Mesothelial cell of epicardium (in vitro differentiated cells): ENCODE results near the gene HOXC6. TPM values are rescaled to one million over a fixed set of nuclear protein-coding genes. Genes with fewer than 3 reads are reported as not detected.

Source experiments
- DNase-seq, 2 experiments: peaks; one replicate each; pipeline ENCODE4 v3.0.0; 2021; ENCODE audit warnings: low spot score in 2 of 2; ENCODE audit not compliant: unreplicated experiment in 2 of 2
- H3K27ac Mint-ChIP-seq: 2 replicates; pipeline ENCODE4 v1.8.0; 2021; ENCODE audit warnings: mixed read lengths
- H3K27me3 Mint-ChIP-seq: 2 replicates; pipeline ENCODE4 v1.8.0; 2021; ENCODE audit warnings: low read depth, mixed read lengths
- H3K36me3 Mint-ChIP-seq: 2 replicates; pipeline ENCODE4 v1.8.0; 2021; ENCODE audit warnings: mixed read lengths
- H3K4me1 Mint-ChIP-seq: 2 replicates; pipeline ENCODE4 v1.8.0; 2021; ENCODE audit warnings: mixed read lengths
- H3K4me3 Mint-ChIP-seq: 2 replicates; pipeline ENCODE4 v1.8.0; 2021; ENCODE audit warnings: mild to moderate bottlenecking, moderate library complexity, mixed read lengths
- H3K9me3 Mint-ChIP-seq: 2 replicates; pipeline ENCODE4 v1.8.0; 2021; ENCODE audit warnings: mixed read lengths
- total RNA-seq: library from RNA; stranded (reverse); gene quantifications from 3 replicates; pipeline ENCODE4 v1.2.1, GENCODE V29; 2021
- TF ChIP-seq, protein P1 (sequence below): fragments of 200-600 bp; sonication (generic); IDR thresholded peaks from one replicate; pipeline ENCODE4 v1.5.0; 2021; ENCODE audit warnings: antibody characterized with exemption; ENCODE audit not compliant: unreplicated experiment

HOXC6 gene
- total RNA-seq, 1 donor from 2014 or later = 15.5 TPM

DNA sequence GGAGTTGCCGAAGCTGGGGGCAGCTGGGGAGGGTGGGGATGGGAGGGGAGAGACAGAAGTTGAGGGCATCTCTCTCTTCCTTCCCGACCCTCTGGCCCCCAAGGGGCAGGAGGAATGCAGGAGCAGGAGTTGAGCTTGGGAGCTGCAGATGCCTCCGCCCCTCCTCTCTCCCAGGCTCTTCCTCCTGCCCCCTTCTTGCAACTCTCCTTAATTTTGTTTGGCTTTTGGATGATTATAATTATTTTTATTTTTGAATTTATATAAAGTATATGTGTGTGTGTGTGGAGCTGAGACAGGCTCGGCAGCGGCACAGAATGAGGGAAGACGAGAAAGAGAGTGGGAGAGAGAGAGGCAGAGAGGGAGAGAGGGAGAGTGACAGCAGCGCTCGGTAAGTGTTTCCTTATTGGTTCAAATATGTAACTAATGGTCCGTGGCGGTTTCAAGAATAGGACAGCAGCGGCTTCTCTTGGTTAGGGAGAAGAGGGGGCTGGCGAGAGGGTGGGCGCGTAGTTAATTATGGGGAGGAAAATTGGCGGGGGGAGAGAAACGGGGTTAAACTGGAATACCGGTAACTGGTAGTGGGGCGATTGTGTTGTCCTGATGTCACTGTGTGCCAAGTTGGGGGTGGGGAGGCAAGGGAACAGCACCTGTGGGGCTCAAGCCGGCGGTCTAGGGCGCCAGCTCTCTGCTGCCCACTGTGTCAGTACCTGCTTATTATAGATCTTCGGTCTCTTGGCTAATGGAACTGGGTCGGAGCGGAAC is 11.0 kb upstream of the HOXC6 start:
- H3K36me3 Mint-ChIP-seq = no peaks in the 10 kb centered on the region
- H3K27me3 Mint-ChIP-seq = peaks cover 86% of the 10 kb centered on the region
- peak overlapping the region; percentile 81 for H3K4me3 Mint-ChIP-seq
- H3K4me1 Mint-ChIP-seq = peaks cover 37% of the 10 kb centered on the region
- peak overlapping the region; percentile 95 for H3K27ac Mint-ChIP-seq
- DNase-seq = no peak
- TF ChIP-seq, protein P1, sequence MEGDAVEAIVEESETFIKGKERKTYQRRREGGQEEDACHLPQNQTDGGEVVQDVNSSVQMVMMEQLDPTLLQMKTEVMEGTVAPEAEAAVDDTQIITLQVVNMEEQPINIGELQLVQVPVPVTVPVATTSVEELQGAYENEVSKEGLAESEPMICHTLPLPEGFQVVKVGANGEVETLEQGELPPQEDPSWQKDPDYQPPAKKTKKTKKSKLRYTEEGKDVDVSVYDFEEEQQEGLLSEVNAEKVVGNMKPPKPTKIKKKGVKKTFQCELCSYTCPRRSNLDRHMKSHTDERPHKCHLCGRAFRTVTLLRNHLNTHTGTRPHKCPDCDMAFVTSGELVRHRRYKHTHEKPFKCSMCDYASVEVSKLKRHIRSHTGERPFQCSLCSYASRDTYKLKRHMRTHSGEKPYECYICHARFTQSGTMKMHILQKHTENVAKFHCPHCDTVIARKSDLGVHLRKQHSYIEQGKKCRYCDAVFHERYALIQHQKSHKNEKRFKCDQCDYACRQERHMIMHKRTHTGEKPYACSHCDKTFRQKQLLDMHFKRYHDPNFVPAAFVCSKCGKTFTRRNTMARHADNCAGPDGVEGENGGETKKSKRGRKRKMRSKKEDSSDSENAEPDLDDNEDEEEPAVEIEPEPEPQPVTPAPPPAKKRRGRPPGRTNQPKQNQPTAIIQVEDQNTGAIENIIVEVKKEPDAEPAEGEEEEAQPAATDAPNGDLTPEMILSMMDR = no peak
- no peaks in the 10 kb centered on the region for H3K9me3 Mint-ChIP-seq

DNA sequence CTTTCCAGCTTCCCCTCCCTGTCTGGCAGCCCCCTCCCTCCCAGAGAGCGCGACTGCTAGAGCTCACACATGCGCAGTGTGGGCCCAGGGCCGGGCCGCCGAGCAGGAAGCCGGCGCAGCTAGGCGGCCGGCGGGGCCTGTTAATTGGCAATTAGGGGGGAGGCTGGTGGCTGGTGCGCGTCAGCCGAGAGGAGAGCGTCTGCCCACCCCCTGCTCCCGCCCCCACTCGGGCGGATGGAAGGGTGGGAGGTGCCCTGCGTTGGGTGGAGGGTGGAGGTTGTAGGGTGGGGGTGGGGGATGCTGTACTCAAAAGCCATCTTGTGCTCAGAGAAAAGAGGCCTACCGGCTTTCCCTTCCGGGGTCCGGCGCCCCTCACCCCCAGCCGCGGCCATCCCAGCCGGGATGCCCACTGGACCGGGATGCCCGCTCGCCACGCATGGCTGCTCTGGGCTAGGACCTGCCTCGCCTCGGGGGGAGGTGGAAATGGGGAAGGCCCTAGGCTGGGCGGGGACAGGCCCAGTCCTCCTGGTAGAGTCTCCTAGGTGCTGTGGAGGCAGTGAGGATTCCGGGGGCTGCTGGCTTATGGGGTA is 10.3 kb upstream of the HOXC6 start:
- TF ChIP-seq, protein P1 = no peak
- H3K4me3 Mint-ChIP-seq = peak overlapping the region; percentile 81
- peak overlapping the region; percentile 95 for H3K27ac Mint-ChIP-seq
- no peaks in the 10 kb centered on the region for H3K36me3 Mint-ChIP-seq
- no peaks in the 10 kb centered on the region for H3K9me3 Mint-ChIP-seq
- DNase-seq = peak; percentile 74 to 86
- H3K27me3 Mint-ChIP-seq = peaks cover 86% of the 10 kb centered on the region
- H3K4me1 Mint-ChIP-seq = peaks cover 42% of the 10 kb centered on the region

DNA sequence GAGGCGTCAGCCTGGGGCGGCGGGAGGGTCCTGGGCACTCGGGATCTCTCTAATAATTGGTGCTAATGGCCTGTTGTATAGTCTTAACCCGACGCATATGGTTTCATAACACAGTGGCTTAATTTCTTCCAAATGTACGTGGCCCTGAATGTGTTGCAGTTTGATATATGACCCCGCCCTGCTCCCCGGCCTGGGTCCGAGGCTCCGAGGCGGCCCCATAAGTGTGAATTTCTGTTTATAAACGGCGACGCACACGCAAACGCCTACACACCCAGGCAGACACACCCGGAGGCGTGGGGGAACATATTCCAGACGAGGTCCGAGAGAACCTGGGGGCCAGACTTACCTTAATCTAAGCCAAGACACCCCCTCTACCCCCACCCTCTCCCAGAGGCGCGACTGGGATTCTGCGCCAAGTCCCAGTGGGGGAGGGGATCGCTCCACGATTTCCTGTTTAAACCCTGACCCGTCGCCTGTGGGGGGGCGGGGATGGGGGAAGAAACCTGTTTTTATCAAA is 9.7 kb upstream of the HOXC6 start:
- Mint-ChIP-seq H3K4me1 (peaks cover 47% of the 10 kb centered on the region), H3K4me3 (peak overlapping the region; percentile 81), H3K9me3 (no peaks in the 10 kb centered on the region), H3K36me3 (no peaks in the 10 kb centered on the region), H3K27ac (peak overlapping the region; percentile 90), H3K27me3 (peaks cover 86% of the 10 kb centered on the region)
- no peak for DNase-seq
- TF ChIP-seq, protein P1 = no peak

DNA sequence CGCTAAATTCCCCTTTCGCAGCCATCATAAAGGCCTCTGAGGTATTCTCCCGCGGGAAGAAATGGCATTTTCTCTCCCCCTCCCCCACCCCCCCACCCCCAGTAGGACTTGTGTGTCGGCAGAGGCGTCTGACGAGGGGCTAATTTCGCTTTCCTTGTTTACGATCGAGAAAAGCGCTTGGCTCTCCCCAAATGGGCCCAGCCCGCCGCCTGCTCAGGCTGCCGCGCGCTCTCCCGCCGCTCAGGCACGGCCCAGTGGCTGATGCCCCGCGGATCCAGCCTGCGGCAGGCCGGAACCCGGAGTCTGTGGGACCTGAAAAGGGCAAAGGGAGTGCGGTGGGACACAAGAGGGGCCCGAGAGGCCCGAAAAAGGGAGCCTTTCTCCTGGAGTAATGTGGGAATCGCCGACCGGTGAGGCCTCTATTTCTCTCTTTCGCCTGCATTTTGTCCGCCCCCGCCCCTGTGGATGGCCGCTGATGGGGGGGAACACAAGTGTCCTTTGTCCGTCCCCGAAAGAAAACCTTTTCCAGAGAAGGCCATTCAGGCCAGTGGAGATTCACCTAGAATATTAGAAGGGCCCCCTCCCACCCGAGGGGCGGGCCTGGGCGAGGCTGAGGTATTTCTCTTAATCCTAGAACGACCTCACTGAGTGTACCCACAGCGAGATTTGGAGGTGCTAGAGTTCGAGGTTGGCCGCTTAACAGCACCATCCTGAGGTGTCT is 9.0 kb upstream of the HOXC6 start:
- peak overlapping the region; percentile 61 for H3K4me3 Mint-ChIP-seq

DNA sequence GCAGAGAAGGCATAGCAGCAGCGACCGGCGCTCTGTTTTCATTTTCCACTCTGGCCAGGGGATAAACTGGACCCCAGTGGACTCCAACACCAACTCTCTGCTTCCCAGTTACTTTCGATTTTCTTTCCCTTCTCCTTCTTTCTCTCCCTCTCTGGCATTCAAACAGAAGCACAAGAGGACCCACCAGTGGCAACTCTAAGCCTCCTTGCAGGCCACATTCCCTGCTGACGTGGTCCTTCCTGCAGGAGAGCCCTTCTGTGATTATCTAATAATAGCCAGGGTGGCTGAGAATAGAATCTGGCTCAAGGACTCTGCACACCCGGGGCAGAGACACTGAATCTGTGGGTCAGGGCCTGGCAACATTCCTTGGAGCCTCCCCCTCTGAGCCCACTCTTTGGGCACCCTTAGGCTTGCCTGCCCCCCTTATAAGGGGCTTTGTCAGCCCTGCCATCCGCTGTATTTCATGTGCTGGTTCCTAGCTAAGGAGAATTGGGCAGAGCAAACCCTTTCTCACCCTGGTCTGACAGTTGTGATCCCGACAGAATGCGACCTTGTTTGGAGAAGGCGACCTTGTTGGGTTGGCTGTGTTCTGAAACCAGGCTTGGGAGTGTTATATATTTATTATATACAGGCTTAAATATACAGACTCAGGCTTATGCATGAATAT is 8.2 kb upstream of the HOXC6 start:
- Mint-ChIP-seq H3K36me3 (no peaks in the 10 kb centered on the region), H3K4me1 (peaks cover 56% of the 10 kb centered on the region), H3K9me3 (no peaks in the 10 kb centered on the region), H3K27ac (peak overlapping the region; percentile 91), H3K4me3 (peak overlapping the region; percentile 61), H3K27me3 (peaks cover 85% of the 10 kb centered on the region)
- no peak for DNase-seq
- TF ChIP-seq, protein P1 = no peak

More for the DNA sequence above, 9.0 kb upstream of the HOXC6 start:
- no peaks in the 10 kb centered on the region for H3K36me3 Mint-ChIP-seq
- H3K27me3 Mint-ChIP-seq = peaks cover 86% of the 10 kb centered on the region
- H3K27ac Mint-ChIP-seq = peak overlapping the region; percentile 43
- peaks cover 55% of the 10 kb centered on the region for H3K4me1 Mint-ChIP-seq
- DNase-seq = no peak
- no peaks in the 10 kb centered on the region for H3K9me3 Mint-ChIP-seq
- TF ChIP-seq, protein P1 = no peak
